ENCODE measurements around the gene ADCY1.

The ADCY1 gene

GRCh38 chr7:45649560-45650346, 75.6 kb downstream of the ADCY1 start:
- no peak for TF ChIP-seq CTCF (IDR thresholded peaks at IDR 0.05; ENCODE audit: low read depth, low read length)
- DNase-seq (ENCODE audit: extremely low read depth, low read depth): no peak

DNA sequence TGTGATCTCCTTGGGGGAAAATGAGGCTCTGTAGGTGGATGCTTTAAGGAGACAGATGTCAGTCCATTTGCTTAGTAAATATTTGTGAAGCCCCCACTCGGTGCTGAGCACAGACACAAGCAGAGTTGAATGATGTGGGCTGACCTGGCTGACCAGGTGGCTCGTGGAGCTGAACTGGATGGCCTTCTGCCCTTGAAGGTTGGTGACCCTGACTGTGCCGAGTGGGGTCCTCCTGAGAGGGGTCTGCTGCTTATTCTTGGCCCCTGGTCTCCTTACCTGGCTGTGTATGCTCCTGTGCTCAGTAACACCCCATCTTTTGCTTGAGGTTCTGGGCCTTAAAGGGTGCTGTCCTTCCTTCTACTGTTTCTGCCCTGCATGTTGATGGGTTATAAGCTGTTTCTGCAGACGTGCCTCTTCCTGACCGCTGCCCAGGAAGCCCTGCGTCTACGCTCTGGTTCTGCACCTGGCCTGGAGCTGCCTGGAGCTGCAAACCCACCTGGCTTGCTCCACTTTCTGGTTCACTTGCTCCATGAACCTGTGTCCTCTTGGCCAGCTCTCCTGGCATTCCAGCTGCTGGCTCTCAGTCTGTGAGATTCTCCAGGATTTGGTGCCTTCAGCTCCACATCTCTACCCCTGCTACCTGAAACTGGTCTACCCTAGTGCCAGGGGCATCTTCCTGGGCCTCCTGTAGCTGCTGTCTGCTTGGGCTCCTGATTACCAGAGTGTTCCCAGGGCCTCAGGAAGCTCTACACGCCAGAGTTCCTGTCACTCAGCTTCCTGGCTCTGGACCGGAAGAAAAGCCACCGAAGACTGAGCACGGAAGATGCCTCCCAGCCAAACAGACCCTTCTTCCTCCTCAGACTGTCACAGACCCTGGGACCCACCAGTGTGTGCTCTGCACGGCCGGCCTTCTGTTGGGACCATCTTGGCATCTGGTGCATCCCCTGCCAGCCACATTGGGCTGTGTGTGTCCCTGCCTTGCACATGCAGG, 76.5 kb downstream of the ADCY1 start:
- no peak for TF ChIP-seq CTCF (IDR thresholded peaks at IDR 0.05; ENCODE audit: low read depth, low read length)
- no peak for DNase-seq (ENCODE audit: extremely low read depth, low read depth)

- no peak for TF ChIP-seq CTCF (IDR thresholded peaks at IDR 0.05; ENCODE audit: low read depth, low read length)
- DNase-seq (ENCODE audit: extremely low read depth, low read depth): no peak
Observed at GRCh38 chr7:45651540-45651939, 77.4 kb downstream of the ADCY1 start.

DNA sequence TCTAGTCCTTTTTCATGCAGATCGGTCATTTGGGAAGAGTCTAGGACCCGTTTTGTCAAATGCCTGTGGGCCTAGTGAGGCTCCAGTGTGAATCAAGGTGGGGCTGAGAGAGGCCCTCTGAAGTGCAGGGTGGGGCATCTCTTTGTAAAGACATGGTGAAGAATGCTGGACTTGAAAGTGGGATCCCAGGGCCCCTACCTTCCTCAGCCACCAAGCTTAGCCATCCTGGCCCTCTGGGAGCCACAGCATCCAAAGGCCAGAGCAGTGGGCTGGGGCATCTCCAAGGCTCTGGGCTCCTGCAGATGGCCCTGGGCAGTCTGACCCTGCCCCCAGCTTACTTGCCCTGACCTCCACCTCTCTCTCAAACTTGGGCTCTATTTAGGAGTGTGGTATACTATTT, 78.5 kb downstream of the ADCY1 start:
- no peak for TF ChIP-seq CTCF (IDR thresholded peaks at IDR 0.05; ENCODE audit: low read depth, low read length)
- DNase-seq (ENCODE audit: extremely low read depth, low read depth): no peak

DNA sequence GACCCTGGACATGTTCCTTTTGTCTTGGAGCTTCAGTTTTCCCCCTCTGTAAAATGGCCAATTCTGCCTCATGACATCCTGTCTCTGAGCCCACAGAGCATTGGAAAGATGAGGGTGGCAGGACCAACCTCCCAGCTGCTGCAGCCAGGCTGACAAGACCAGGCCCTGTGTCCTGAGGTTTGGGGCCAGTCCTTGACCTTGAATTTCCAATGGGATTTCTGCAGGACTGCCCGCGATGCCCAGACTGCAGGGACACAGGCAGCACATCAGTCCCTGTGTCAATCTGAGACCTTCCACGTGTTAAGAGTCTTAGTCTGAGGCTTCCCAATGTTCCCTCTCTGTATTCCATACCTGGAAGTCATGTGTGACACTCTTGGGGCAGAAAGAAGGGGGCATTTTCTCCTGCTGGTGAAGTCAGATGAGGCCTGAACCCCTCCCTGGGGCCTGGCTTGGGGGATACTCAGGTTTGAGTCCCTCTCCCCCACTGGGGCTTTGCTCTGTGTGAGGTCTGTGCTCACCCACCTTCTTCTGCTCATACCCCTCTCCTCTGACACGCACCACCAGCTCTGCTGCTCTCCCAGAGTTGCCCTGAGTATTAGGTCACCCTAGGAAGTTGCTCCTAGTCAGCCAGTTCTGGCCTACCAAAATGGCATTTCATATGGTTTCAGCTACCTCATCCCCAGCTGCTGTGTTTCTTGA, 79.2 kb downstream of the ADCY1 start:
- no peak for DNase-seq (ENCODE audit: extremely low read depth, low read depth)

DNA sequence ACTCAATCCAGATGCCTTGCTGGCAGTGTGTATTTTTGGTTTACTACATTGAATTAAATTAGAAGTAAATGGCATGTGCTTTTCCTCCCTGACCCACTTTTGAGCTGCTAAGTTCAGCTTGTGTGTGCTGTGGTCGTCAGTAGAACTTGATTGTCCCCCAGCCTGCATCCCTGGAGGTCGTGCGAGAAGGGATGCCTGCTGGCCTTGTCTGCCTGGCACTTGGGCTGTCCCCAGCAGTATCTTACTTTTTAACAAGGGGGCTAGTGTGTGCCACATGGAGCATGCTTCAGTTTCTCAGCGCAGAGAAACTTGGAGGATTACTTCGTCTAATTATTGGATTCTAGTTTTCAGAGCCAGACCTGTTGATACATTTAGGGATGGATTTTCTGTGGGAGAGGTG, 80.2 kb downstream of the ADCY1 start:
- no peak for TF ChIP-seq CTCF (IDR thresholded peaks at IDR 0.05; ENCODE audit: low read depth, low read length)
- DNase-seq (ENCODE audit: extremely low read depth, low read depth): no peak

More for the DNA sequence above, 79.2 kb downstream of the ADCY1 start:
- TF ChIP-seq CTCF (IDR thresholded peaks at IDR 0.05; ENCODE audit: low read depth, low read length): no peak

Measured in AG09319 (cell line).